Right atrium auricular region (tissue), 2 donors: ENCODE results near the gene HGS. TPM values are rescaled to one million over a fixed set of nuclear protein-coding genes. Genes with fewer than 3 reads are reported as not detected.
"Not testable (repeated sequence)": the region's sequence is repeated elsewhere in the genome, so short reads cannot be mapped to it uniquely, and the experiment has no call there.

Source experiments
- DNase-seq: peaks from one replicate; pipeline ENCODE4 v3.0.0-alpha.2; 2019; ENCODE audit warnings: low spot score
- H3K27ac ChIP-seq, 2 donors: fragments of 200-600 bp; sonication (generic); 1 replicate in 1 of 2; 2 replicates in 1 of 2; pipeline ENCODE4 v1.5.1; 2016 to 2019
- H3K27me3 ChIP-seq, 2 donors: fragments of 200-600 bp; sonication (generic); one replicate each; pipeline versions ENCODE4 v1.5.1 to v1.6.0; 2017 to 2019
- H3K36me3 ChIP-seq: fragments of 200-600 bp; sonication (generic); one replicate; pipeline ENCODE4 v1.5.1; 2016
- H3K4me1 ChIP-seq, 2 donors: fragments of 200-600 bp; sonication (generic); one replicate each; pipeline versions ENCODE4 v1.5.1 to v1.6.0; 2017 to 2019
- H3K4me3 ChIP-seq, 2 donors: fragments of 200-600 bp; sonication (generic); 1 replicate in 1 of 2; 2 replicates in 1 of 2; pipeline ENCODE4 v1.5.1; 2017 to 2019; ENCODE audit warnings: mild to moderate bottlenecking in 1 of 2, moderate library complexity in 1 of 2
- H3K9me3 ChIP-seq, 2 donors: fragments of 200-600 bp; sonication (generic); one replicate each; pipeline ENCODE4 v1.5.1; 2019
- CTCF ChIP-seq, 2 donors: fragments of 200-600 bp; sonication (generic); IDR thresholded peaks; one replicate each; pipeline ENCODE4 v1.5.1; 2019; ENCODE audit warnings: antibody characterized with exemption in 2 of 2
- total RNA-seq, 2 donors: library from RNA; depleted of rRNA; stranded (reverse); fragments of >200 nt; gene quantifications; one replicate each; pipeline ENCODE4 v1.1.0, GENCODE V29; 2016

Gene HGS
- total RNA-seq, 2 donors from 2014 or later = 33.7 to 59.5 TPM

- not testable (repeated sequence) for H3K9me3 ChIP-seq, H3K27ac ChIP-seq, H3K4me3 ChIP-seq, H3K27me3 ChIP-seq, DNase-seq
- Histone ChIP-seq H3K4me1 (peaks cover 0 to 11% of the 10 kb centered on the region in 2 donors), H3K36me3 (peaks cover 29% of the 10 kb centered on the region)
- peak; percentile 51 to 69 for TF ChIP-seq CTCF (IDR thresholded peaks at IDR 0.05)
Measured at GRCh38 chr17:81675515-81676221, 8.1 kb upstream of the HGS start.

- no peak for DNase-seq
- Histone ChIP-seq H3K36me3 (peaks cover 18% of the 10 kb centered on the region), H3K27ac (no peak overlapping the region), H3K4me1 (peaks cover 0 to 13% of the 10 kb centered on the region in 2 donors), H3K9me3 (no peaks in the 10 kb centered on the region), H3K4me3 (no peak overlapping the region), H3K27me3 (no peaks in the 10 kb centered on the region)
- no peak for TF ChIP-seq CTCF (IDR thresholded peaks at IDR 0.05)
Measured at GRCh38 chr17:81676906-81677305, 6.9 kb upstream of the HGS start.

DNA sequence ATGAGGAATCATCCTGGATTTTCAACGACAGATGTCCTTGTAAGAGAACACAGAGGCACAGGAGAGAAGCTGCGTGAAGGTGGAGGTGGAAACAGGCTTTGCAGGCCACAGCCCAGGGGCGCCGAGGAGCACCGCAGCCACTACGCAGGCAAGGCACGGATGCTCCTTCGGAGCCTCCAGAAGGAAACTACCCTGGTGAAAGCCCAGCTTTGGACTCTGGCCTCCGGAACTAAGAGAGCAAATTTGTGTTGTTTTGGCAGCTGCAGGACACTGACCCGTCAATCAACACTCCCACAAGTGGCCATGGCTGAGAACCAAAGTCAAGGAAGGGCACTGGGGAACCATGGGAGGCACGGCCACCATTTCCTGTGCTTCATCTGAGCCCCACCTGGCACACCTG is 3.7 kb upstream of the HGS start:
- Histone ChIP-seq H3K27ac (peak overlapping the region in 1 of 2 donors; percentile 24), H3K36me3 (no peaks in the 10 kb centered on the region), H3K27me3 (no peaks in the 10 kb centered on the region), H3K9me3 (no peaks in the 10 kb centered on the region), H3K4me3 (no peak overlapping the region), H3K4me1 (peaks cover 0 to 35% of the 10 kb centered on the region in 2 donors)
- no peak for DNase-seq
- TF ChIP-seq CTCF (IDR thresholded peaks at IDR 0.05) = no peak

DNA sequence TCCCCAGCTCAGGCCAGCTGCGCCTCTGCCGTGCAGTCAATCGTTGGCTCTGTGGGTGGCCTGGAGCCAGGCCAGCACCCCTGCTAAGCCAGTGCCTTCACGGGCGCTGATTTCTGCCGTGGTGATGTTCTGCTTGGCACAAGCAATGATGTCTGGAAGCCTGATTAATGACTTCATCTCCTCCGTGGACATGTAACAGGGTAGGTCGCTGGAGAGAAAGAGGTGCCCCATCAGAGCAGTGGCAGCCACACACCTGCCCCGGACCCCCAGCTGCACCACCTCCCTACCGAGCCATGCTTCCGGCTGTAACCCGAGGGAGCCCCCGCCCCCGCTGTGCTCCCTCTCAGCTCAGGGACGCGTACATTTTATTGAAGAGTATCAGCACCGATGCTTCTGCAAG is 2.1 kb upstream of the HGS start:
- Histone ChIP-seq H3K9me3 (no peaks in the 10 kb centered on the region), H3K36me3 (peaks cover 14% of the 10 kb centered on the region), H3K27me3 (no peaks in the 10 kb centered on the region), H3K27ac (no peak overlapping the region), H3K4me3 (no peak overlapping the region), H3K4me1 (peaks cover 0 to 39% of the 10 kb centered on the region in 2 donors)
- no peak for DNase-seq
- no peak for TF ChIP-seq CTCF (IDR thresholded peaks at IDR 0.05)

GRCh38 chr17:81682565-81683207 is 1.1 kb upstream of the HGS start:
- Histone ChIP-seq H3K9me3 (no peaks in the 10 kb centered on the region), H3K4me1 (peaks cover 0 to 39% of the 10 kb centered on the region in 2 donors), H3K27me3 (no peaks in the 10 kb centered on the region), H3K36me3 (peaks cover 24% of the 10 kb centered on the region), H3K27ac (peak overlapping the region; percentile 78 to 79), H3K4me3 (peak overlapping the region; percentile 97 to 98)
- no peak for TF ChIP-seq CTCF (IDR thresholded peaks at IDR 0.05)
- DNase-seq = no peak
